ENCODE measurements around the gene SLFN14.
A peak's percentile ranks its signal among the peaks of the same experiment; 100 is the strongest.
"Not testable (repeated sequence)": the region's sequence is repeated elsewhere in the genome, so short reads cannot be mapped to it uniquely, and the experiment has no call there.

SLFN14 gene

GRCh38 chr17:35540589-35541404 lies 19.8 kb downstream of the SLFN14 start:
- H3K4me3 ChIP-seq (ENCODE audit: low read depth, low read length) = peak overlapping the region; percentile 79
- TF ChIP-seq CTCF (IDR thresholded peaks at IDR 0.05; ENCODE audit: insufficient read depth, low read depth, low read length, missing control alignments) = no peak
- peak; percentile 75 for DNase-seq (ENCODE audit: low read depth)

- no peak for DNase-seq (ENCODE audit: low read depth)
- H3K4me3 ChIP-seq (ENCODE audit: low read depth, low read length) = peak overlapping the region; percentile 79
Measured at GRCh38 chr17:35539659-35540026, 21.0 kb downstream of the SLFN14 start.

GRCh38 chr17:35537601-35538141 lies 22.9 kb downstream of the SLFN14 start, which contains the start of gene SLFN12L:
SLFN12L (minus strand) TSS chr17:35537678; CDS start chr17:35522364, 15,314 bp downstream.
- peak within 1 kb of the TSS; percentile 79 for H3K4me3 ChIP-seq (ENCODE audit: low read depth, low read length)
- DNase-seq (ENCODE audit: low read depth) = peak; percentile 82
- TF ChIP-seq CTCF (IDR thresholded peaks at IDR 0.05; ENCODE audit: insufficient read depth, low read depth, low read length, missing control alignments) = no peak

More at GRCh38 chr17:35539659-35540026, 21.0 kb downstream of the SLFN14 start:
- TF ChIP-seq CTCF (IDR thresholded peaks at IDR 0.05; ENCODE audit: insufficient read depth, low read depth, low read length, missing control alignments) = no peak

- no peak for TF ChIP-seq CTCF (IDR thresholded peaks at IDR 0.05; ENCODE audit: insufficient read depth, low read depth, low read length, missing control alignments)
- DNase-seq (ENCODE audit: low read depth) = peak; percentile 54
- peak overlapping the region; percentile 79 for H3K4me3 ChIP-seq (ENCODE audit: low read depth, low read length)
Measured at GRCh38 chr17:35536664-35537171, 23.9 kb downstream of the SLFN14 start.

GRCh38 chr17:35535406-35535805 lies 25.2 kb downstream of the SLFN14 start:
- DNase-seq (ENCODE audit: low read depth) = not testable (repeated sequence)
- H3K4me3 ChIP-seq (ENCODE audit: low read depth, low read length) = peak overlapping the region; percentile 79

GRCh38 chr17:35534576-35535093 lies 26.0 kb downstream of the SLFN14 start:
- no peak for TF ChIP-seq CTCF (IDR thresholded peaks at IDR 0.05; ENCODE audit: insufficient read depth, low read depth, low read length, missing control alignments)
- peak overlapping the region; percentile 79 for H3K4me3 ChIP-seq (ENCODE audit: low read depth, low read length)
- no peak for DNase-seq (ENCODE audit: low read depth)

- DNase-seq (ENCODE audit: low read depth) = no peak
- no peak overlapping the region for H3K4me3 ChIP-seq (ENCODE audit: low read depth, low read length)
- TF ChIP-seq CTCF (IDR thresholded peaks at IDR 0.05; ENCODE audit: insufficient read depth, low read depth, low read length, missing control alignments) = no peak
Measured at GRCh38 chr17:35531160-35531559, 29.5 kb downstream of the SLFN14 start.

Data from GM12865 (cell line).